ENCODE results near the gene GSTM2. TPM values are rescaled to one million over a fixed set of nuclear protein-coding genes. Genes with fewer than 3 reads are reported as not detected.

The GSTM2 gene
- total and polyA plus RNA-seq, 4 donors, result 7.7 to 106 (median 39.6) TPM

DNA sequence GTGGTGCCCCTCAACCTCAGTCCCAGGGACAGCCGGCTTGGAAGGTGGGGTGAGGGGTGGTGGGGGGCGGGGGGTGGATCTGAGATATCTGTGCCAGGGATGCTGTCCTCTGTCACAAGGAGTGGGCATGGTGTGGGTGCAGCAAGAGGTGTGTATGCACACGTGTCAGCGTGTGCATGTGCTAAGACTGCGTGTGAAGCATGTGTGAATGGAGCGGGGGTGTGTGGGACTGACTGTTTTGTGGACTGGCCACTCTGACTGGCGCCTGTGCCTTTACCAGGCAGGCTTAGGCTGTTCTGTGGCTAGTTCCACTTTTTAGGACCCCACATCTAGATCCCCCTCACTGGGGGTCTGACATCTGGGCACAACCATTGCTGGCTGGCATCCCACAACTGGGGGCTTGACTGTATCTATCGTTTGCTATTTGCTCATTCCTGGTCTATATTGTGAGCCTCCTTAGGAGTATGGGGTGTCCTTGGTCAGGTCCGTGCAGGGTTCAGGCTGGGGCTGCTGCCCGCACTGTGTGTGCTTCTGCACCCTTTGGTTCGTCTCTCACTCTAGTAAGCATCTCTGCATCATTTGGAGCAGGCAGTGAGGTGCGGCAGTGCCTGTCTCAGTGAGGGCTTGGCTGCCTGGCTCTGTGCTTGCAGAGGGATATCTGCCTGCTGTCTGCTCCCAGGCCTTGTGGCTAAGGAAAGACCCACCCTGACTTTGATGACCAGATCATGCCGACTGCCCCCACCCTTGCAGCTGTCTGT is 46.3 kb upstream of the GSTM2 start:
- no peak for DNase-seq
- TF ChIP-seq, protein P1, sequence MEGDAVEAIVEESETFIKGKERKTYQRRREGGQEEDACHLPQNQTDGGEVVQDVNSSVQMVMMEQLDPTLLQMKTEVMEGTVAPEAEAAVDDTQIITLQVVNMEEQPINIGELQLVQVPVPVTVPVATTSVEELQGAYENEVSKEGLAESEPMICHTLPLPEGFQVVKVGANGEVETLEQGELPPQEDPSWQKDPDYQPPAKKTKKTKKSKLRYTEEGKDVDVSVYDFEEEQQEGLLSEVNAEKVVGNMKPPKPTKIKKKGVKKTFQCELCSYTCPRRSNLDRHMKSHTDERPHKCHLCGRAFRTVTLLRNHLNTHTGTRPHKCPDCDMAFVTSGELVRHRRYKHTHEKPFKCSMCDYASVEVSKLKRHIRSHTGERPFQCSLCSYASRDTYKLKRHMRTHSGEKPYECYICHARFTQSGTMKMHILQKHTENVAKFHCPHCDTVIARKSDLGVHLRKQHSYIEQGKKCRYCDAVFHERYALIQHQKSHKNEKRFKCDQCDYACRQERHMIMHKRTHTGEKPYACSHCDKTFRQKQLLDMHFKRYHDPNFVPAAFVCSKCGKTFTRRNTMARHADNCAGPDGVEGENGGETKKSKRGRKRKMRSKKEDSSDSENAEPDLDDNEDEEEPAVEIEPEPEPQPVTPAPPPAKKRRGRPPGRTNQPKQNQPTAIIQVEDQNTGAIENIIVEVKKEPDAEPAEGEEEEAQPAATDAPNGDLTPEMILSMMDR (IDR thresholded peaks at IDR 0.05; ENCODE audit: control extremely low read depth, extremely low read depth), result no peak
- 40 to 43% methylated on average over 13 of the region's 13 CpGs for WGBS, 2 donors
- Histone ChIP-seq H3K9ac (ENCODE audit: insufficient read depth in 1 of 2, low read length in 2 of 2) (no peak overlapping the region), H3K27ac (ENCODE audit: low read depth in 1 of 2, low read length in 1 of 2) (no peak overlapping the region), H3K9me3 (ENCODE audit: control insufficient read depth in 4 of 4, insufficient read depth in 3 of 4, low read length in 3 of 4) (no peaks in the 10 kb centered on the region), H3K4me3 (peak overlapping the region; percentile 51), H3K27me3 (ENCODE audit: control insufficient read depth in 3 of 3, insufficient read depth in 3 of 3, low read length in 2 of 3) (no peaks in the 10 kb centered on the region), H3K36me3 (ENCODE audit: control insufficient read depth in 4 of 4, insufficient read depth in 4 of 4, low read length in 4 of 4) (peaks cover 0 to 4% (median 0%) of the 10 kb centered on the region in 4 donors), H3K4me1 (ENCODE audit: control insufficient read depth in 5 of 5, insufficient read depth in 5 of 5, low read length in 5 of 5) (peaks cover 0 to 61% (median 21%) of the 10 kb centered on the region in 5 donors)
- ATAC-seq (ENCODE audit: insufficient read depth, low FRiP score), result no peak

DNA sequence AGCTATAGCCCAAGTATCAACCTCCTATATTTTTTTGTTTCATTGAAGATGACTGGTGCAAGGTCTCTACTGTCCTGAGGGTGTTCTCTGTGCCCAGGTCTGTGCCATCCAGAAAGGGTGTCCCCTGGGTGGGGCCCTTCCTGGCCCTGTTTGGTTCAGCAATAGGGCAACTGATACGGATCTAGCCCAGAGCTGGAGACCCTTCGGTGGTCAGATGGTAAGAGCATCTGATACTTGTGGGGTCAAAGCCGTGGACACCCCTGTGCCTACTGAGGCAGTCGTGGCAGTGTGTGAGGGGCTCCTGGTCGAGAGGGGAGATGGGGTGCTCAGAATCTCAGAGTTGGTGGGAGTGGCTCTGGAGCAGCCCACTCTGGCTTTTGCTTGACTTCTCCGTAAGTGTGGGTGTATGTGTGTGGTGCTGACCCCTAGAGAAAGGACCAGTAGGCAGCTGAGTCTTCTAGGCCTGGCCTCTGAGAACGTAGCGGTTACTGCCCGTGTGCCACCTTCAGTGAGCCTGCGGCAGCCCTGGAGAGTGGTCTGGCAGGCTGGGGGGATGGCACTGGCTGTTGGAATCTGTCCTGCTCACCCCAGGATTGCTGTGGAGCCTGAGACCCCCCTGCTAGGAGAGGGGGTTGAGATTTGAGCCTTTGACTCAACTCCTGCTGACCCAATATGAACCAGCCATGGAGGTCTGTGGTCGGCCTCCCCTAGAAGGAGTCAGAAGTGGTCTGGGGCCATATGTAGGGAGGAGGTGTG is 45.5 kb upstream of the GSTM2 start:
- Histone ChIP-seq H3K4me3 (no peak overlapping the region), H3K9ac (ENCODE audit: insufficient read depth in 1 of 2, low read length in 2 of 2) (no peak overlapping the region), H3K4me1 (ENCODE audit: control insufficient read depth in 5 of 5, insufficient read depth in 5 of 5, low read length in 5 of 5) (peaks cover 0 to 61% (median 20%) of the 10 kb centered on the region in 5 donors), H3K36me3 (ENCODE audit: control insufficient read depth in 4 of 4, insufficient read depth in 4 of 4, low read length in 4 of 4) (peaks cover 0 to 12% (median under 1%) of the 10 kb centered on the region in 4 donors), H3K27me3 (ENCODE audit: control insufficient read depth in 3 of 3, insufficient read depth in 3 of 3, low read length in 2 of 3) (no peaks in the 10 kb centered on the region), H3K9me3 (ENCODE audit: control insufficient read depth in 4 of 4, insufficient read depth in 3 of 4, low read length in 3 of 4) (no peaks in the 10 kb centered on the region), H3K27ac (ENCODE audit: low read depth in 1 of 2, low read length in 1 of 2) (no peak overlapping the region)
- ATAC-seq (ENCODE audit: insufficient read depth, low FRiP score), result no peak
- WGBS, 2 donors, result 86 to 87% methylated on average over 11 of the region's 11 CpGs
- DNase-seq, result no peak
- TF ChIP-seq, protein P1 (IDR thresholded peaks at IDR 0.05; ENCODE audit: control extremely low read depth, extremely low read depth), result no peak

DNA sequence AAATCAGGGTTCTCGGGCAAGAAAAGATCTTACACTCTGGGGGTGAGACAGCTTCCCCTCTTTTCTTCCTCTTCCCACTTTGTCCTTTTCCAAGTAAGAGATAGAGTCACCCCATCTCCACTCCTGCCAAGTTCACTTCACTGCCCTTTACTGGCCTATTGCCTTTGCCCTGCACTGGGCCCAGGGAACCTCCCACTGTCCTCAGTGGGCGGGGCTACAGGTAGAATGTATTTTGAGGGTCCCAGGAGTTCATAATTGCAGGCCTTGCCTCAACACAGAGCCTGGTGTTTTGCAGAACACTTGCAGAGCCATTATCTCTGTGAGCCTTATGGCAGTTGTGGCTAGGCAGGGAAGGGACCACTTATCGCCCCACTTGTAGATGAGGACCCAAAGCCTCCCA is 45.0 kb upstream of the GSTM2 start:
- TF ChIP-seq, protein P1 (IDR thresholded peaks at IDR 0.05; ENCODE audit: control extremely low read depth, extremely low read depth), result no peak
- no peak for DNase-seq
- Histone ChIP-seq H3K27ac (ENCODE audit: low read depth in 1 of 2, low read length in 1 of 2) (no peak overlapping the region), H3K36me3 (ENCODE audit: control insufficient read depth in 4 of 4, insufficient read depth in 4 of 4, low read length in 4 of 4) (peaks cover 0 to 18% (median 3%) of the 10 kb centered on the region in 4 donors), H3K9me3 (ENCODE audit: control insufficient read depth in 4 of 4, insufficient read depth in 3 of 4, low read length in 3 of 4) (no peaks in the 10 kb centered on the region), H3K9ac (ENCODE audit: insufficient read depth in 1 of 2, low read length in 2 of 2) (no peak overlapping the region), H3K4me3 (no peak overlapping the region), H3K4me1 (ENCODE audit: control insufficient read depth in 5 of 5, insufficient read depth in 5 of 5, low read length in 5 of 5) (peaks cover 0 to 61% (median 20%) of the 10 kb centered on the region in 5 donors), H3K27me3 (ENCODE audit: control insufficient read depth in 3 of 3, insufficient read depth in 3 of 3, low read length in 2 of 3) (no peaks in the 10 kb centered on the region)
- ATAC-seq (ENCODE audit: insufficient read depth, low FRiP score), result no peak
- 71 to 87% methylated on average over 3 of the region's 3 CpGs for WGBS, 2 donors
